ENCODE results near the gene NTM. TPM values are rescaled to one million over a fixed set of nuclear protein-coding genes. Genes with fewer than 3 reads are reported as not detected.
A peak's percentile ranks its signal among the peaks of the same experiment; 100 is the strongest.

Gene NTM
- total and polyA plus RNA-seq, 7 donors: 0.07 to 1.1 (median 0.22) TPM; not detected in 2

GRCh38 chr11:131478341-131478740 is 107.9 kb downstream of the NTM start:
- ATAC-seq: no peak
- Histone ChIP-seq H3K27ac (no peak overlapping the region), H3K36me3 (ENCODE audit: insufficient read depth in 1 of 2, low read depth in 1 of 2) (no peaks in the 10 kb centered on the region), H3K4me3 (no peak overlapping the region), H3K27me3 (ENCODE audit: insufficient read depth in 3 of 3, low read length in 2 of 3) (peaks cover 0 to 5% (median 0%) of the 10 kb centered on the region in 3 donors), H3K4me1 (no peaks in the 10 kb centered on the region), H3K9me3 (no peaks in the 10 kb centered on the region)
- 87 to 91% (median 91%) methylated on average over 2 of the region's 2 CpGs for WGBS, 3 donors
- no peak for TF ChIP-seq CTCF (IDR thresholded peaks at IDR 0.05)
- intact Hi-C loops (cut with DNase I): no loop called here
- DNase-seq: no peak

- peak; percentile 40 to 59 (median 50) for ATAC-seq
- H3K9me3 ChIP-seq: no peaks in the 10 kb centered on the region
- no peaks in the 10 kb centered on the region for H3K4me1 ChIP-seq
- WGBS, 3 donors: 52 to 70% (median 65%) methylated on average over 3 of the region's 3 CpGs
- no peaks in the 10 kb centered on the region for H3K36me3 ChIP-seq (ENCODE audit: insufficient read depth in 1 of 2, low read depth in 1 of 2)
- TF ChIP-seq CTCF (IDR thresholded peaks at IDR 0.05): no peak
- H3K27ac ChIP-seq: no peak overlapping the region
- no peaks in the 10 kb centered on the region for H3K27me3 ChIP-seq (ENCODE audit: insufficient read depth in 3 of 3, low read length in 2 of 3)
- intact Hi-C loops (cut with DNase I): no loop called here
- H3K4me3 ChIP-seq: no peak overlapping the region
- DNase-seq: no peak
These were observed 110.9 kb downstream of the NTM start for GRCh38 chr11:131481303-131481702.

- intact Hi-C loops (cut with DNase I): no loop called here
- Histone ChIP-seq H3K27me3 (ENCODE audit: insufficient read depth in 3 of 3, low read length in 2 of 3) (no peaks in the 10 kb centered on the region), H3K36me3 (ENCODE audit: insufficient read depth in 1 of 2, low read depth in 1 of 2) (no peaks in the 10 kb centered on the region), H3K4me1 (no peaks in the 10 kb centered on the region), H3K4me3 (no peak overlapping the region), H3K27ac (no peak overlapping the region), H3K9me3 (no peaks in the 10 kb centered on the region)
- ATAC-seq (no peak), DNase-seq (no peak)
- 74 to 84% (median 77%) methylated on average over 3 of the region's 3 CpGs for WGBS, 3 donors
- no peak for TF ChIP-seq CTCF (IDR thresholded peaks at IDR 0.05)
These were observed 111.6 kb downstream of the NTM start for GRCh38 chr11:131481971-131482370.

- no peak for ATAC-seq
- DNase-seq: no peak
- H3K36me3 ChIP-seq (ENCODE audit: insufficient read depth in 1 of 2, low read depth in 1 of 2): no peaks in the 10 kb centered on the region
- H3K4me1 ChIP-seq: no peaks in the 10 kb centered on the region
- no peak overlapping the region for H3K4me3 ChIP-seq
- H3K9me3 ChIP-seq: no peaks in the 10 kb centered on the region
- WGBS, 3 donors: 87 to 92% (median 87%) methylated on average over 7 of the region's 7 CpGs
- TF ChIP-seq CTCF (IDR thresholded peaks at IDR 0.05): no peak
- intact Hi-C loops (cut with DNase I): no loop called here
- H3K27ac ChIP-seq: no peak overlapping the region
- no peaks in the 10 kb centered on the region for H3K27me3 ChIP-seq (ENCODE audit: insufficient read depth in 3 of 3, low read length in 2 of 3)
These were observed 113.0 kb downstream of the NTM start for GRCh38 chr11:131483453-131483852.

GRCh38 chr11:131483877-131484276 is 113.5 kb downstream of the NTM start:
- Histone ChIP-seq H3K36me3 (ENCODE audit: insufficient read depth in 1 of 2, low read depth in 1 of 2) (no peaks in the 10 kb centered on the region), H3K4me3 (no peak overlapping the region), H3K4me1 (no peaks in the 10 kb centered on the region), H3K9me3 (no peaks in the 10 kb centered on the region), H3K27ac (no peak overlapping the region), H3K27me3 (ENCODE audit: insufficient read depth in 3 of 3, low read length in 2 of 3) (no peaks in the 10 kb centered on the region)
- ATAC-seq (no peak), DNase-seq (no peak)
- no peak for TF ChIP-seq CTCF (IDR thresholded peaks at IDR 0.05)
- 70 to 81% (median 75%) methylated on average over 4 of the region's 4 CpGs for WGBS, 3 donors
- intact Hi-C loops (cut with DNase I): no loop called here

Data from psoas muscle (tissue), 8 donors.